ENCODE data around the gene ADAMTS17.
A peak's percentile ranks its signal among the peaks of the same experiment; 100 is the strongest.

- peak; percentile 54 for TF ChIP-seq SUZ12 (IDR thresholded peaks at IDR 0.05; ENCODE audit: extremely low read depth, insufficient read depth, insufficient read length)
- no peak for TF ChIP-seq ZNF274 (IDR thresholded peaks at IDR 0.05; ENCODE audit: low read depth, low read length)
Measured at GRCh38 chr15:100341750-100342560, at the start of gene ADAMTS17.
